Esophagus squamous epithelium (tissue), 4 donors: ENCODE measurements around the gene EHF.

Experiments used
- CTCF ChIP-seq, 6 experiments: fragments of 450-650 bp in 4 of 6; fragments of 200-600 bp in 2 of 6; sonication (generic) in 2 of 6; IDR thresholded peaks; one replicate each; pipeline ENCODE4 v1.5.1; 2016 to 2019; ENCODE audit warnings: antibody characterized with exemption in 6 of 6, mild to moderate bottlenecking in 4 of 6, moderate library complexity in 4 of 6
- POLR2A ChIP-seq, 4 donors: fragments of 450-650 bp; IDR thresholded peaks; one replicate each; pipeline ENCODE4 v1.6.1; 2017; ENCODE audit warnings: antibody characterized with exemption in 4 of 4, mild to moderate bottlenecking in 4 of 4, moderate library complexity in 3 of 4

- TF ChIP-seq CTCF (IDR thresholded peaks at IDR 0.05) (no peak), POLR2A (IDR thresholded peaks at IDR 0.05) (no peak)
Observed at GRCh38 chr11:34588701-34589100, 32.2 kb upstream of the EHF start.
